ENCODE measurements around the gene KIAA0319L.

KIAA0319L gene

GRCh38 chr1:35563166-35563565, 6.0 kb upstream of the KIAA0319L start:
- no peak for DNase-seq (ENCODE audit: low spot score)
- TF ChIP-seq, protein P1, sequence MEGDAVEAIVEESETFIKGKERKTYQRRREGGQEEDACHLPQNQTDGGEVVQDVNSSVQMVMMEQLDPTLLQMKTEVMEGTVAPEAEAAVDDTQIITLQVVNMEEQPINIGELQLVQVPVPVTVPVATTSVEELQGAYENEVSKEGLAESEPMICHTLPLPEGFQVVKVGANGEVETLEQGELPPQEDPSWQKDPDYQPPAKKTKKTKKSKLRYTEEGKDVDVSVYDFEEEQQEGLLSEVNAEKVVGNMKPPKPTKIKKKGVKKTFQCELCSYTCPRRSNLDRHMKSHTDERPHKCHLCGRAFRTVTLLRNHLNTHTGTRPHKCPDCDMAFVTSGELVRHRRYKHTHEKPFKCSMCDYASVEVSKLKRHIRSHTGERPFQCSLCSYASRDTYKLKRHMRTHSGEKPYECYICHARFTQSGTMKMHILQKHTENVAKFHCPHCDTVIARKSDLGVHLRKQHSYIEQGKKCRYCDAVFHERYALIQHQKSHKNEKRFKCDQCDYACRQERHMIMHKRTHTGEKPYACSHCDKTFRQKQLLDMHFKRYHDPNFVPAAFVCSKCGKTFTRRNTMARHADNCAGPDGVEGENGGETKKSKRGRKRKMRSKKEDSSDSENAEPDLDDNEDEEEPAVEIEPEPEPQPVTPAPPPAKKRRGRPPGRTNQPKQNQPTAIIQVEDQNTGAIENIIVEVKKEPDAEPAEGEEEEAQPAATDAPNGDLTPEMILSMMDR (IDR thresholded peaks at IDR 0.05; ENCODE audit: borderline replicate concordance, control extremely low read depth, extremely low read depth, insufficient read depth, missing control alignments) = no peak
- in situ Hi-C loops (cut with MboI; ENCODE audit: low sequenced_read_pairs, unreplicated experiment) = loop anchor here (5.0 kb wide), 1 partner anchor 106 kb away; no protein-coding TSS in a partner anchor

GRCh38 chr1:35561972-35562680, 4.9 kb upstream of the KIAA0319L start:
- TF ChIP-seq, protein P1 (IDR thresholded peaks at IDR 0.05; ENCODE audit: borderline replicate concordance, control extremely low read depth, extremely low read depth, insufficient read depth, missing control alignments) = no peak
- DNase-seq (ENCODE audit: low spot score) = no peak
- in situ Hi-C loops (cut with MboI; ENCODE audit: low sequenced_read_pairs, unreplicated experiment) = loop anchor here (5.0 kb wide), 1 partner anchor 105 kb away; no protein-coding TSS in a partner anchor

DNA sequence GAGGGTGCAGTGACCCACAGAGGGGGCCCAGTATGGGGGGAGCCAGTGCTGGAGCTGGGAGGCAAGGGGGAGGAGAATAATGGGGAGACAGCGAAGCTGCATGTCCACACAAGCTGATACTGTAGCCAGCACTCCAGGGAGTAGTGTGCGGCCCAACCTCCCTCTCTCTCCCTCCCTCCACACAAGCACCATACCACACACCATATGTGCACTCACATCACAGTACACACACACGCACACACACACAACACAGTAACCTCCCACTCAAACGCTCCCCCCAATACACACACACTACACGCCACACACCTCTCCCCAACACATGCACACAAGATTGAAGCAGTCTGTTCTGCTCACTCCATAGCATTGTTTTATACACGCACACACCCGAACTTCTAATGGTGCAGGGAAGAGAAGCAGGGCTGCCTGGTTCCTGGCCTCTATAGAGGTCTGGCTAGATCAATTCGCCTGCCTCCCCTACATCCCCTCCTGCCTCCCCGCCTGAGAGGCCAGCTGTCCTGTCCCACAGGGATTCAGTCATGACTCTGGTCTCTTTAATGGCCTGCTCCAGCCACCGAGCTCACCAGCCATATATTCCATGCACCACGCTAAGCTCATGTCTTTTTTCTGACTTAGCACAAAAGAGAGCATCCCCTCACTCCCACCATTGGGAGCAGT, 4.2 kb upstream of the KIAA0319L start:
- DNase-seq (ENCODE audit: low spot score) = no peak
- in situ Hi-C loops (cut with MboI; ENCODE audit: low sequenced_read_pairs, unreplicated experiment) = loop anchor here (5.0 kb wide), 1 partner anchor 104 kb away; no protein-coding TSS in a partner anchor
- TF ChIP-seq, protein P1 (IDR thresholded peaks at IDR 0.05; ENCODE audit: borderline replicate concordance, control extremely low read depth, extremely low read depth, insufficient read depth, missing control alignments) = no peak

DNA sequence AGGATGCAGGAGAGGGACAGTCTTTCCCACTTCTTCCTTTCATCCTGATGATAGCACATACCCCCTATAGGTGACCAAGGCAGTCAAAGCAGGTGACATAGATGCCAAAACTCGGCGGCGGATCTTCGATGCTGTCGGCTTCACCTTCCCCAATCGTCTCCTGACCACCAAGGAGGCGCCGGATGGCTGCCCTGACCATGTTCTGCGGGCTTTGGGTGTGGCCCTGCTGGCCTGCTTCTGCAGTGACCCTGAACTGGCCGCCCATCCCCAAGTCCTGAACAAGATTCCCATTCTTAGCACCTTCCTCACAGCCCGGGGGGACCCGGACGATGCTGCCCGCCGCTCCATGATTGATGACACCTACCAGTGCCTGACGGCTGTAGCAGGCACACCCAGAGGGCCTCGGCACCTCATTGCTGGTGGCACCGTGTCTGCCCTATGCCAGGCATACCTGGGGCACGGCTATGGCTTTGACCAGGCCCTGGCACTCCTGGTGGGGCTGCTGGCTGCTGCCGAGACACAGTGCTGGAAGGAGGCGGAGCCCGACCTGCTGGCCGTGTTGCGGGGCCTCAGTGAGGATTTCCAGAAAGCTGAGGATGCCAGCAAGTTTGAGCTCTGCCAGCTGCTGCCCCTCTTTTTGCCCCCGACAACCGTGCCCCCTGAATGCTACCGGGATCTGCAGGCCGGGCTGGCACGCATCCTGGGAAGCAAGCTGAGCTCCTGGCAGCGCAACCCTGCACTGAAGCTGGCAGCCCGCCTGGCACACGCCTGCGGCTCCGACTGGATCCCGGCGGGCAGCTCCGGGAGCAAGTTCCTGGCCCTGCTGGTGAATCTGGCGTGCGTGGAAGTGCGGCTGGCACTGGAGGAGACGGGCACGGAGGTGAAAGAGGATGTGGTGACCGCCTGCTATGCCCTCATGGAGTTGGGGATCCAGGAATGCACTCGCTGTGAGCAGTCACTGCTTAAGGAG, 3.3 kb upstream of the KIAA0319L start:
- DNase-seq (ENCODE audit: low spot score) = no peak
- in situ Hi-C loops (cut with MboI; ENCODE audit: low sequenced_read_pairs, unreplicated experiment) = loop anchor here (5.0 kb wide), 1 partner anchor 103 kb away; no protein-coding TSS in a partner anchor
- TF ChIP-seq, protein P1 (IDR thresholded peaks at IDR 0.05; ENCODE audit: borderline replicate concordance, control extremely low read depth, extremely low read depth, insufficient read depth, missing control alignments) = no peak

DNA sequence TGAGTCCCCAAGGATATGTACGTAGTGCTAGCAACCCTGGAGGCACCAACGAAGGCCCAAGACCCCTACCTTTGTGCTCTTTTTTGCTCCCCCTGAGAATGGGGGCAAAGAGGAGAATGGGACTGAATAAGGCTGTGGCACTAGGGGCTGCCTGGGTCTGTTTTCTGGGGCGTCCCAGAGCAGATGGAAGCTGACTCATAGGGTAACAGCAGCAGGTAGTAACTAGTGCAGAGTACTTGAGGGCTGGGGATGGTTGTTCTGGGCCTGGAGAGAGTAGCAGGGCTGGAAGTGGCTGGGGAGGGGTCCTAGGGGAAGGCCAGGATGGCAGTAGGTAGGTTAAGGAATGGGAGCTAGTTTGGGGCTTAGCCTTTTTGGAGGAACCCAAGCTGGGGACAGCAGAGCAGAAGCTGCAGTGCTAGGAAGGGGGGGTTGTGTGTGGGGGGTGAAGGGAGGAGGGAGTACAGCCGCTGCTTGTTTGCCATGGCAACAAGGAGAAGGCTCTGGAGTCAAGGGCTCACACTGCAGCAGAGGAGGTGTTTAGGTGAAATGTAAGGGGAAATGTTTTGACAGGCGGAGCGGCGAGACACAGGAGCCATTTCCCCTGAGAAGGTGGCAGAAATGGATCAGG, 2.2 kb upstream of the KIAA0319L start:
- TF ChIP-seq, protein P1 (IDR thresholded peaks at IDR 0.05; ENCODE audit: borderline replicate concordance, control extremely low read depth, extremely low read depth, insufficient read depth, missing control alignments) = no peak
- no peak for DNase-seq (ENCODE audit: low spot score)
- in situ Hi-C loops (cut with MboI; ENCODE audit: low sequenced_read_pairs, unreplicated experiment) = no loop called here

Measured in GM13976 (cell line).